ENCODE measurements around the gene PTPRN2.

PTPRN2 gene

DNA sequence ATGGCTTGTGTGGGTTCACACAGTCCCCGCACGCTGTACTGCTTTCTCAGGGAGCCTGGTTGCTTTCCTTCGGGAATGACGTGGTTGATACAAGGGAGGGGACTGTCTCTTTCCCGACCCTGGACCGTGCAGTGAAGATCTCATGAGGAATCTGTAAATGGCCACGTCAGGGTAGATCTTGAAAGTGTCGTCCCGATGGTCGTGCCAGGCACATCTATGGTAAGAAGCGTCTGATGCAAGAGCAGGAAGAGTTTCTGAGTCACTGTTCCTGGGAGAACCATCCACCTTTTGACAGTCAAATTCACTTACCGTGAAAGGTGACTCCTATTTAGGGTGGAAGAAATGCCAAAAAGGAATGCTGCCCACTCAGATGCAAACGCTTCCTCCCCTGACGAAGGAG, 500.4 kb downstream of the PTPRN2 start:
- no peak for DNase-seq (ENCODE audit: low read depth)

DNA sequence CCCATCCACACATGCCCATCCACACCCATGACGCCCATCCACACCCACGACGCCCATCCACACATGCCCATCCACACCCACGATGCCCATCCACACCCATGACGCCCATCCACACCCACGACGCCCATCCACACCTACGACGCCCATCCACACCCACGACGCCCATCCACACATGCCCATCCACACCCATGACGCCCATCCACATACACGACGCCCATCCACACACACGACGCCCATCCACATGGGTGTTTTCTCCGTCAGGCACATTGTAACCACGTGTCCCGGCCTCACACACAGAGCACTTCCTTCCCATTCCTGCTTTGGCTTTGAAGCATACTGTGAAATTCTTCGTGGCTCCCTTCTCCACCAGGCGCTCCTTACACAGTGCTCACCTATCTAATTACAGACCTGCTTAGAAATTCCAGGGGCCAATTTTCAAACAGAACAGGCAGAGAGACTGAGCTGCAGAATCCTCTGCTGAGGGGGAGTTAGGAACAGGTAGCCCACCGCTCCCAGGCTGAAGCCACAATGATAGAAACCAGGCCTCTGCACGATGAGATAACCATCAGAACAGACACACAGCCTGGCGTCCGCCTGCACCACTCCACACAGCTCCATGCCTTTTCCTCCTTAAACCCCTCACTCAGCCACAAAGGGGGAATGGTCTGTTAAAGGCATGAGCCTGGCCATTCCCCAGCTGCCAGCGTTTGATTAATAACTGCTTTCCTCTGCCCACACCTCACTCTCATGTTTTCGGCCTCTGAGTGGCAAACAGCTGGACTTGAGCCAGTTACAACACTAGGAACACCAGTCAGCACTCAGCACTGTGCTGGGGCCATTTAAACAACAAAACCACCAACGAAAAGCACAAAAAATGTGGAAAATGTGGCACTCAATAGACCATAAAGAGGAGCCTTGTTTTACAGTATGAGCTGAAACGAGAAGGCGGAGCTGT, 501.6 kb downstream of the PTPRN2 start:
- no peak for DNase-seq (ENCODE audit: low read depth)

DNA sequence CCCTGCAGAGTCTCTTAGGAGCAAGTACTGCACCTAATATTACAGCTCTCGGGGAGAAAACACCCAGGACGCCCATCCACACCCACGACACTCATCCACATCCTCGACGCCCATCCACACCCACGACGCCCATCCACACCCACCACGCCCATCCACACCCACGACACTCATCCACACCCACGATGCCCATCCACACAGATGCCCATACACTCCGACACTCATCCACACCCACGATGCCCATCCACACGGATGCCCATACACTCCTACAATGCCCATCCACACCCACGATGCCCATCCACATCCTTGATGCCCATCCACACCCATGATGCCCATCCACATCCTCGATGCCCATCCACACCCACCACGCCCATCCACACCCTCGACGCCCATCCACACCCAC, 503.1 kb downstream of the PTPRN2 start:
- no peak for DNase-seq (ENCODE audit: low read depth)

DNA sequence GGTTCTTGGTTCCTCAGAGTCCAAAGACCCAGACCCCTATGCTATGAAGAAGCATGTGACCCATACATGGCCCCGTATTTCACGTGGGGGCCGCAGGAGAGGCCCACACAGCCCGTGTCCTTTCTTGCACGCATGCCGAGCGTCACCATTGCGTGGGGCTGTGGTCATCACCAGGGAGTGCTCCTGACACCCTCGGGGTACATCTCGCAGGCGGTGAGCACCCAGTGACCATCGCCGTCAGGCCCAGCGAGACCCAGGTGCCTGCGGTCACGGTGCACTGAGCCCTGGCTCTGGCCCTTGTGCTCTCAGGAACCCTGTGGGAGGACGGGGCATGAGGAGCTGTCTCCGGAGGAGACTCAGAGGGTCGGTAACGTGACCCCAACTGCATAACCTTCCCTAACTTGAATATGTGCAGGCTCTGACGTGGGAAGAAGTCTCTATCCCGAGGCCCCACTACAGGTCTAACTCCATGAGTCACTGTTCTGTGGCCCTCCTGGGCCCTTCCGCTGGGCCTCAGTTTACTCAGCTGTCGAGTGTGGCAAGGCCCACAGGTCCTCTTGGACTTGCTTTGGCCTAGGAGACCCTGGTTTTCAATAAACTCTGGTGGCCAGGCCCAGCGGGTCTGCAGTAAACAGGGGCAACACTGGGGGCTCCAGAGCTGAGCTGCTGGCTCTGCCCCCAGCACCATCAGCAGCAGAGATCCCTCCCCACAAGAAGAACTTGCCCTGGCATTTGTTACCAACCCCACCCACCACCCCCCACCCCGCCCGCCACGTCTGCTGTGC, 503.9 kb downstream of the PTPRN2 start:
- no peak for DNase-seq (ENCODE audit: low read depth)

DNA sequence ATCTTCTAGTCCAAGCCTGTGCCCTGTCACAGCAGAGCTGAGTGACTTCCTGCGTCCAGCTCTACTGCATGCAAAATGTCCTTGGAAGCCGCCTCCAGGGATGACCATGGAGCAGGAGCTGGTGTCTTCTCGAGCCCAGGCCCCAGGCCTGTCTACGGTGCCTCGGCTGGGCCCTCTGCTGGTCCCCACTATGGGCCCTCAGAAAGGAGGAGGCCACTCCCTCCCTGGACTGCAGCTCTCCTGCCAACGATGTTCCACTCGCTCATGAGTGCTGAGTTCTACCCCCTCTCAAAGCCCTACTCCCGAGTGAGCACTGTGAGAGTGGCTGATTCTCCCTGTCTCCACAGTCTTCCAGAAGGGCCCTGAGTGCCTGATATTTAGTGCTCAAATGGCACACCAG, 504.9 kb downstream of the PTPRN2 start:
- DNase-seq (ENCODE audit: low read depth) = no peak

DNA sequence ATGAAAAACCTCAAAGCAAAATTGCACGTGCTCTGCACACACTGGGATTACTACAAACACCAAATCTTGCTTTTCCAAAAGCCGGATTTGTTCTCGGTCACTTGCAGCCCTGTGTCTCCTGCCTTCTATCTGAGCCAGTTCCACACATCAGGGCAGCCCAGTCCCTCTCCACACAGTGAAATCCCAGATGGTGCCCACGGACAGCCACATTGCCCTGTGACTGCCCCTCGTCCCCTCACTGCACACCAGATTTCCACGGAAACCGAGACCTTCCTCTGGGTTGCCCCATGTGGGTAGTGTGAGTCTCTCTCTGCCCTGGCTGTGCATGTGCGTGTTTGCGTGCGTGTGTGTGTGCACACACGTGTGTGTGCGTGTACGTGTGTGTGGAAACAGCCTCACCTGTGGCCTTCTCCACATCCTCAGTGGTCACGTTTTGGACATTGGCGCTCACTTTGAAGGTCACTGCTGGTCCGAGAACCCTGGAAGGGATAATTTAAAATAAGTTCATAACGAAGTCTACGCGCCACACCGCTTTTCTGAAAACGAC, 506.7 kb downstream of the PTPRN2 start:
- DNase-seq (ENCODE audit: low read depth) = no peak

DNA sequence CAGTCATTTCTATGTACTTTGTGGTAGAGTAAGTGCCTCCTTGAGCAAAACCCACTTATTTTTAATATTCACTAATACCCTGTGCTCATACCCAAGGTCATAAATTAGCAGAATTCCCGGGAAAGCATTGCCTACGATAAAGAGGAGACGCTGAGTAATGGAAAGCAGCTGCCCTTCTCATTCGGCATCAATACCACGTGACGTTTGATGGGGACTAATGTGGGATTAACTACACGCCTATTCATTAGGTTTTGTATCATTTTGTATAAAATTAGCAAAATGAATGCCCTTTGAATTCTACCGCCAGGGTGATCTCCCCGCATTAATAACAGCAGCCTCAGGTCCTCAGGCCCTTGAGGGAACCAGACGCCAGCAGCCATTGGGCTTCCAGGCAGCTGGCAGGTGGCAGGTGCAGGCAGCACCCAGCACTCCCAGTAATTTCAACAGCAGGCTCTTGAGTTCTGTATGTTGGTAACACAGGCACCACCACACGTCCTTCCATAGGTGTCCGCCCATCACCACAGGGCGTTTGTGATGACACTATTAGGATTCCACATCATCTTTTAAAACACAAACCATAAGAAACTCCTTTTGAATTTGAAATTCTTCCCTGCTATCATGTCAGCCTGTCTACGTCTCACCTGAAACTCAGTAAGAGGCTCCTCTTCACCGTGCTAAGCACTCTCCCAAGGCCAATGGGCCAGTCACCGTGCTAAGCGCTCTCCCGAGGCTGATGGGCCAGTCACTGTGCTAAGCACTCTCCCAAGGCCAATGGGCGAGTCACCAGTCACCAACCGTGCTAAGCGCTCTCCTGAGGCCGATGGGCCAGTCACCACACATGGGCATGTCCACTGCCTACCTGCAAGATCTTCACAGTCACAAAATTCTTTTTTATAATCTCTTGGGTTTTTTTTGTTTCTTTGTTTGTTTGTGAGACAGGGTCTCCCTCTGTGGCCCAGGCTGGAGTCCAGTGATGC, 509.4 kb downstream of the PTPRN2 start:
- no peak for DNase-seq (ENCODE audit: low read depth)

DNA sequence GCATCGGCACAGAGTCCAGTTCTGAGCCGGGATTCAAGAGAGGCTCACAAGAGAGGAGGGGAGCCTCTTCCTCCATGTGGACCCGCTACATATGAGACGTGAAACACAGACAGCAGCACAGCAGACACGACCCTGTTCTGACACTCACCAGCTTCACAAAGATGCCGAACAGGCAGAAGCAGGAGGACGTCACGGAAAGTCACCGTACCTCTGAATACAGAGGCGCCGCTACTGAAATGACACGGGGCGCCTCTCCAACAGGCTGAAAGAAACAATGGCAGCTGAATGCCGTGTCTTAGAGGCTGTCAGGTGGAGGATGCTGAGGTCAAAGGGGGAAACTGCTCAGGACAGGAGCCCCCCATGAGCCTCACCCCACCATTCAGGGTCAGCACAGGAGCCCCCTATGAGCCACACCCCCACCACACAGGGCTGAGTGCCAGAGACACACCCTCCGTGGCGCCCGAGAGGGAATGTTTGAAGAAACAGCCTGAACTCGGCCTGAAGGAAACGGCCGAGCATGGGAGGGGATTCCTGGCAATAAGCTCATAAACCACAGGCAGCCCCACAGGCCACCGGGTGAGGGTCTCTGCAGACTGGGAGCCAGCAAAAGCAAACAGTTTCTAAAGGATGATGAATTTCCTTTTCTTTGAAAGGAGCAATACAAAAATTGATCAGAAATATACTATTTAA, 510.3 kb downstream of the PTPRN2 start:
- DNase-seq (ENCODE audit: low read depth) = no peak

DNA sequence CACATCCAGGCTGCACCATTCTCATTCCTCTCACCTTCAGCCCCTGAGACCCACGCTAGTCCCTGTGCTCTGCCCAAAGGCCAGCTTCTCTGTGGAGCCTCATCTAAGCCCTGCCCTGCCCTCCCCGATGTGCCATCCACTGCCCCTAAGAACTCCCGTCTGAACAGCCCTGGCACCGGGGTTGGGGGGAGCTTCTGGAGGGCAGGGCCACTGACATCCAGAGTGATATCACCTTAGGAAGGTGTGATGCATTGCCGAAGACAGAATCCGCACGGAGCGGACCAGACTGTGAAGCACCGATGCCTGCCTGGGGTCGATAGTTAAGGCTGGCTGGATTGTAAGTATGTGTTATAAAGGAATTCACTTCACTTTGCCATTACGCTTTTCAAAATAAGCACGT, 511.0 kb downstream of the PTPRN2 start:
- no peak for DNase-seq (ENCODE audit: low read depth)

DNA sequence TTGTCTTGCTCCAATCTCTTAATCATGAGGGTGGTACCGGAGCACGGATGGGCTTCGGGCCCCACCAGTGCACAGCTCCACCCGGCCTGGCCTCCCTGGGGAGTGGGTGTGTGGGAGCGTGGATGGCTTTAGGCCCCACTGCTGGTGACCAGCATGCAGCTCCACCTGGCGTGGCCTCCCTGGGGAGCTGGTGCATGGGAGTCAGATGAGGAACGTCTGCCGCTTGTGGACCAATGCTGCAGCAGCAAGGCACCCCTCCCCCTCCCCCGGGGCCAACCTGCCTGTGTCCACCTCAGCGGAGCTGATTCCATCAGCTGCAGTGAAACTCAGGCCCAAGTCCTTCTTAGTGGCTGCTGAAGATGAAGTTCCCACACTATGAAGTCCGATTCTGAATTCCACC, 511.4 kb downstream of the PTPRN2 start:
- no peak for DNase-seq (ENCODE audit: low read depth)

DNA sequence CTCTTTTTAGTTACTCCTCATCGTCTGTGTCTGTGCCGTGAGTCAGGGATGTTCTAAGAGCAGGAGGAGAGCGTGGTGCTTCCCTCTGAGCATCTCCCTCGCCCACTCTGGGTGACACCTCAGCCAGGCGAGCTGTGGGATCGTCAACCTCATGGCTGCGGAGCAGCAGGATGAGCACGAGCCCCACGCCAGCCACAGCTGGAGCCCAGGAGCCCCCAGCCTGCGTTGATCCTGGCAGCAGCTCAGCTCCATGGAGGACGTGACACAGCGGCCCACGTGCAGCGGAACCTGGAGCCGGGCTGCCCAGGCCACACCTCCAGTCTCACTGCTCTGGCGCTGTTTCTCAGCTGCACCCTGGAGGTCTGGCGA, 512.0 kb downstream of the PTPRN2 start:
- DNase-seq (ENCODE audit: low read depth) = no peak

DNA sequence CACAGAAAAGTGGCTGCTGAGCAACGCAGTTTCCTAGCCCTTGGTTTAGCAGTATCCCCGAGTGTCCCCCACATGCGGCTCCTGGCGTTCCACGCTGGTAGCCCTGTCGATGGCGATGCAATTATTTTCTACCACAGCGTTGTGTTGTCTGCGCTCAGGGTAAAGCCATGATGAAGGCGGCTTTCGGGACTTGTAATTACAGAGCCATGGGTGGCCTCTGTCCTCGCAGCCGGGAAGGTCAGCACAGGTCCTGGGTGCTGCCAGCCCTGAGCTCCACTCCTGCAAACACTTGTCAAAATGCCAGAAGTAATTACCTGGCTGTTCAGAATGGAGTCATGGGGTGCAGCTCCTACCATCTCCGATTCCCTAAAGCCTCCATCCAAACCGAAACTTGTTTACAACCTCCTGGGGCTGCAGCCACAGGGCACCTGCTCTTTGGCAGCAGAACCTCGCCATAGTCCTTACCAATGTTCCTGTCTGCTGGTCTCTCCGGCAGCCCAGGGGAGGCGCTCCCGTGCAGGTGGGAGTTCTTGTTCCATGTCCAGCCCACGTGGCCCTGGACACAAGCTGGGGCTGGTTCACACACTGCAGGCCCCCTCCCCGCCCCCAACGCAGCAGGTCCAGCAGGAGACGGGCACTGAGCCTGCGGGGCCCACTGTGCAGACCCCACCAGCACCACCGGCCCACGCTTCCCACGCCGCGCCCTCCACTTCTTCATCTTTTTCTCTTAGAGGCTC, 512.6 kb downstream of the PTPRN2 start:
- no peak for DNase-seq (ENCODE audit: low read depth)

DNA sequence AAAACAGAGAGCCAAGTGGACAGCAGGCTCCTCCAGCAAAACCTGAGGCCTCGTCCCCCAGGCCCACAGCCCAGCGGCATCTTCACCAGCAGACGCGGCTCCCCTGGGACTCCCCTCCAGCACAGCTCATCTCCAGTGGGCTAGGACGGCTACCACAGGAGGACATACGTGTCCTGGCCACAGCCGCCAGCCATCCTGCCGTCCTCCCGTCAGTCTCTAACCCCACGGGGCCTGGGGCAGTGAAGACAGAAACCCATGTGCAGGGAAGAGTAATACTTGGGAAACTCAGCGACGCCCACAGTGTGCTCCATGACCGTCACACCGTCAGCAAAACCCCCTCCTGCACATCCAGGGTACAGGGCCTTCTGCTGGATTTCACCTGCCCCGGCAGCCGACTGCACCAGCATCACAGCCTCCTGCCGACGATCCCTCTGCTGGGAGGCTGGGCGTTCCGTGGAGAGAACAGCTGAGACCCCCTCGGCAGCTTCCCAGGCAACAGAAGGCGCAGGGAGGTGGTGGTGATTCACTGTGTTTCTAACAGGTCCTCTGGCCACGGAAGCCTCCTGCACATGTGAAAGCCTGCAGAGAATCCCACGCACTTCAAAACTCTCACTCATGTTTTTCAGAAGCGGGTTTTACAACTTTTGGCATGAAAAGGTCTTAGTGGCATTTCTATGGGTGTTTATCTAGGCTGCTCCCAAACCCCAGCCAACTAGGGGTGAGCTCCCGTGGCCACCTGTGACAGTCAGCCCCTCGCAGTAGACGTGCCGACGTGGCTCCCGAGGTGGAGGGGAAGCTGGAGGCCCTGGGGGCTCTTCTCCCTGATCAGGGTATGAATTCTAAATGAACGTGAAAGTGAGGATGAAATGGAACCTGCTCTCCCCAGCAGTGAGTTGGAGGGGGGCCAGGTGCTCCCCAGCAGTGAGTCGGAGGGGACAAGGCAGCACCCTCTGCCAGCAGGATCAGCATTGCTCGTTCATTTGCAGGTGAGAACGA, 513.5 kb downstream of the PTPRN2 start:
- no peak for DNase-seq (ENCODE audit: low read depth)

DNA sequence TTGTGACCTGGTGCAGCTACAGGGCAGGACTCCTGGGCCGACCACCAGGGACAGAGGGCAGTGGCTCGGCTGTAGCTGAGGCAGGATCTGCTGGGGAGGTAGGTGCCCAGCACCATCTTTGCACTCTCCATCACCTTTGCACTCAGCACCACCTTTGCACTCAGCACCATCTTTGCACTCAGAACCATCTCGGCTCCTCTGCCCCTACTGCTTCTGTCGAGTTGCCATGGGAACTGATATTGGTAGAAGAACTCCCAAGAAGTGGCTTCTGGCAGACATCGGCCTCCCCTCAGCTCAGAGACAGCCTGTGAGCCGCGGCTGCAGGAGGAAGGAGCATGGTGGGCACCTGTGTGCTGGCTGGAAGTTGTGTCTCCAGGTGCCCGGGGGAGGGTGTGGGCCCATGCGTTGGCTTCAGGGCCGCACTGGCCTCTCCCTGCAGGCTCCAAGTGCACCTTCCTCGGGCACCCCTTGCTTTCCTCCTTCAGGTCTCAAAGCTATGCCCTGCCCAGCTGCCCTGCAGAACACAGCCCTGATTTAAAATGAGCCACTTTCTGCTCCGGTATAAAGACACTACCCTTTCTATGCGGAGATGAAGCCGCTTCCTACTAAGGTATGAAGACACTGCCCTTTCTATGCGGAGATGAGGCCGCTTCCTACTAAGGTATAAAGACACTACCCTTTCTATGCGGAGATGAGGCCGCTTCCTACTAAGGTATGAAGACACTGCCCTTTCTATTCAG, 514.5 kb downstream of the PTPRN2 start:
- no peak for DNase-seq (ENCODE audit: low read depth)

DNA sequence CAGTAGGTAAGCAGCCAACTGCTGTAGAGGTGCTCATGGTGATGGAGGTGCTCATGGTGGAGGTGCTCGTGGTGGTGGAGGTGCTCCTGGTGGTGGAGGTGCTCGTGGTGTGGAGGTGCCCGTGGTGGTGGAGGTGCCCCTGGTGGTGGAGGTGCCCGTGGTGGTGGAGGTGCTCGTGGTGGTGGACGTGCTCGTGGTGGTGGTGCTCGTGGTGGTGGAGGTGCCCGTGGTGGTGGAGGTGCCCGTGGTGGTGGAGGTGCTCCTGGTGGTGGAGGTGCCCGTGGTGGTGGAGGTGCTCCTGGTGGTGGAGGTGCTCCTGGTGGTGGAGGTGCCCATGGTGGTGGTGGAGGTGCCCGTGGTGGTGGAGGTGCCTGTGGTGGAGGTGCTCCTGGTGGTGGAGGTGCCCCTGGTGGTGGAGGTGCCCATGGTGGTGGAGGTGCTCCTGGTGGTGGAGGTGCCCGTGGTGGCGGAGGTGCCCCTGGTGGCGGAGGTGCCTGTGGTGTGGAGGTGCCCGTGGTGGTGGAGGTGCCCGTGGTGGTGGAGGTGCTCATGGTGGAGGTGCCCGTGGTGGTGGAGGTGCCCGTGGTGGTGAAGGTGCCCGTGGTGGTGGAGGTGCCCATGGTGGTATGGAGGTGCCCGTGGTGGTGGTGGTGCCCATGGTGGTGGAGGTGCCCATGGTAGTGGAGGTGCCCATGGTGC, 517.3 kb downstream of the PTPRN2 start:
- no peak for DNase-seq (ENCODE audit: low read depth)

DNA sequence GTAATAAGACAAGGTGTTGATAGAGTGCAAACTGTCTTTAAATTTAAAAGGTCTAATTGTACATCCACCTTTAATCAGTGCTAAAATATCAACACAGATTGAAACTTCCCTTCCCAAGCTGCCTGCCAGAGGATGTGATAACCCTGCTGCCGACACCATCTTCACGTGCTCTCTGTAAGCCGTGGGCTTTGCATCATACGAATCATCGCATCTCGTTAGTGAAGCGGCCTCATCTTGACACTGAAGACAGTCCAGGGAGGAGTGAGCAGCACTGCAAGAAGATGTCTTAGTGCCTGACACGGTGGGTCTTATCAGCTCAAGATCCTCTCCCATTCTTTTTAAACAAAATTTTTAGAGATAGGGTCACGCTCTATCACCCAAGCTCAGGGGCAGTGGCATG, 518.8 kb downstream of the PTPRN2 start:
- DNase-seq (ENCODE audit: low read depth) = no peak

DNA sequence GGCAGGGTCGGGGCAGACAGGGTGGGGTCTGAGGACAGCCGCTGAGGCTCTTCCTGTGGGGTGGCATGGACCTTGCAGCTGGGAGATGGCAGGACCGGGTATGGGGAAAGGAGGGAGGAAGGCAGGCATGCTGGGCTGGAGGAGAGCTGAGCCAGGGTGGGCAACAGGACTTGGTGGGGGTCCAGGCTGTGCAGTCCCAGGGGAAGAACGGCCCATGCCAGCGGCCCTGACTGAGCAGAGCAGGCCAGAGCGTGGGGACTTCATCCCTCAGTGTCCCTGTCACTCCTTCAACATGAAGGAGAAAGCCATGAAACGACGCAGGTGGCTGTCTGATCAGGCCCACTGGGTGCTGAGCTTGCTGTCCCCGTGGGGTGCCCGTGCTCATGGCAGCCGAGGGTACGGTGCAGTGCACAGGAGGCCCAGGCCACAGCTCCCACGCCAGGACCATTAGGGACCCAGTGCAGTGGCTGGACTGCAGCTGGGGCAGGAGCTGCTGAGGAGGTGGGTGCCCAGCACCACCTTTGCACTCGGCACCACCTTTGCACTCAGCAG, 519.6 kb downstream of the PTPRN2 start:
- no peak for DNase-seq (ENCODE audit: low read depth)
